Measurements from ENCODE around the gene NECAB3.
A peak's percentile ranks its signal among the peaks of the same experiment; 100 is the strongest.

Gene NECAB3
- long read RNA-seq, transcript NECAB3-202 (13 exons, 1,942 nt), result major isoform, 6 of 16 reads
- long read RNA-seq, partial matches to known transcripts, result 2 of 16 reads
- long read RNA-seq, other reads (novel, unspliced or antisense), result 7 of 16 reads

DNA sequence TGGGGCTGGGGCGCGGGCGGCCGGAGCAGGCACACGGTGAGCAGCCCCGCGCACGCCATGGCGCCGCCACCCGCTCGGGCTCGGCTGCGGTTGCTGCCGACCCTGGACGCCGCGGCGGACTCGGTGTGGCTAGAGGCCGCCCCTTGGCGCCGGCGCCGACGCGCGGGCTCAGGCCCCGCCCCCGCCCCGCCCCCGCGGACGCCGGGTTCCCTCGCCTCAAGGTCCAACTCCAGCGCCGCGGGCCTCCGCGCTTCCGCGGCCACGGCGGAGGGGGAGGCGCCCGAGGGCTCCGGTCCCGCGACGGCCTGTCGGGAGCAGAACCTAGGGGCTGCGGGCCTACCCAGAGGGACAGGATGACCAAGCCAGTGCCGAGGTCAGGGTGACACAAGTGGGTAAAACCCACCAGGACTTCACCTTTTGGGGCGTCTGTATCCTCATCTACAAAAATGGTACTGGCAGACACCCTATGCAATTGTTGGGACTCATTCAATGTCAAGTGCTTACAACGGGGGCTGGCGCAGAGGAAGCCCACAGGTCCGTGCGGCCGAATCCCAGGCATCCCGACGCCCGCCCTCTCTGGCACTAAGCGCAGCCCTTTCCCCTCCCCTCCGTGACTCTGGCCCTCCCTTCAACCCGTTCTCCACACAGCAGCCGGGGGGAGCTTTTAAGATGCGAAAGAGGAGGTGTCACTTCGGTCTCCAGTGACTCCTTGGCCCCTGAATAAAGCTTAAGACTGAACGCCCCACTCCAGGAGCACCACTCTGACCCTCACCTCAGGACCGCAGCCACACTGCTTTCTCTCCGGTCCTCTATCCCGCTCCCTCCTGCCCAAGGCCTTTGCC lies at the start of gene NECAB3:
Gene NECAB3 (minus strand): TSS at position 135 of the 842 bp plus-strand sequence. CDS start 76 bp downstream, at position 59.
- peak; percentile 54 to 57 for DNase-seq (ENCODE audit: low read depth in 1 of 2, low spot score in 1 of 2)
- TF ChIP-seq POLR2AphosphoS5 (IDR thresholded peaks at IDR 0.05; ENCODE audit: low read depth), result peak; percentile 17; the same call in 1 of the 2 replicates
- no peak for TF ChIP-seq REST (IDR thresholded peaks at IDR 0.05; ENCODE audit: insufficient replicate concordance, low read depth)
- TF ChIP-seq GABPA (IDR thresholded peaks at IDR 0.05; ENCODE audit: low read depth), result no peak
- TF ChIP-seq, protein P1, sequence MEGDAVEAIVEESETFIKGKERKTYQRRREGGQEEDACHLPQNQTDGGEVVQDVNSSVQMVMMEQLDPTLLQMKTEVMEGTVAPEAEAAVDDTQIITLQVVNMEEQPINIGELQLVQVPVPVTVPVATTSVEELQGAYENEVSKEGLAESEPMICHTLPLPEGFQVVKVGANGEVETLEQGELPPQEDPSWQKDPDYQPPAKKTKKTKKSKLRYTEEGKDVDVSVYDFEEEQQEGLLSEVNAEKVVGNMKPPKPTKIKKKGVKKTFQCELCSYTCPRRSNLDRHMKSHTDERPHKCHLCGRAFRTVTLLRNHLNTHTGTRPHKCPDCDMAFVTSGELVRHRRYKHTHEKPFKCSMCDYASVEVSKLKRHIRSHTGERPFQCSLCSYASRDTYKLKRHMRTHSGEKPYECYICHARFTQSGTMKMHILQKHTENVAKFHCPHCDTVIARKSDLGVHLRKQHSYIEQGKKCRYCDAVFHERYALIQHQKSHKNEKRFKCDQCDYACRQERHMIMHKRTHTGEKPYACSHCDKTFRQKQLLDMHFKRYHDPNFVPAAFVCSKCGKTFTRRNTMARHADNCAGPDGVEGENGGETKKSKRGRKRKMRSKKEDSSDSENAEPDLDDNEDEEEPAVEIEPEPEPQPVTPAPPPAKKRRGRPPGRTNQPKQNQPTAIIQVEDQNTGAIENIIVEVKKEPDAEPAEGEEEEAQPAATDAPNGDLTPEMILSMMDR (IDR thresholded peaks at IDR 0.05; ENCODE audit: insufficient read depth, low read length), result no peak
- TF ChIP-seq SPI1 (IDR thresholded peaks at IDR 0.05; ENCODE audit: borderline replicate concordance, low read depth), result no peak
- H3K27me3 ChIP-seq (ENCODE audit: insufficient read depth, poor library complexity, severe bottlenecking), result no peaks in the 10 kb centered on the region
- peak within 1 kb of the TSS; percentile 48 for H3K4me3 ChIP-seq (replicated peaks; ENCODE audit: insufficient read depth, low read length)
- peak within 1 kb of the TSS; percentile 37; the same call in 1 of the 2 replicates for H3K27ac ChIP-seq (replicated peaks)

GRCh38 chr20:33721391-33722140 lies 47.3 kb upstream of the NECAB3 start:
- no peak overlapping the region for H3K27ac ChIP-seq (replicated peaks)
- H3K27me3 ChIP-seq (ENCODE audit: insufficient read depth, poor library complexity, severe bottlenecking), result no peaks in the 10 kb centered on the region
- DNase-seq (ENCODE audit: low read depth in 1 of 2, low spot score in 1 of 2), result no peak
- no peak overlapping the region for H3K4me3 ChIP-seq (replicated peaks; ENCODE audit: insufficient read depth, low read length)
- no peak for TF ChIP-seq POLR2AphosphoS5 (IDR thresholded peaks at IDR 0.05; ENCODE audit: low read depth)
- TF ChIP-seq SPI1 (IDR thresholded peaks at IDR 0.05; ENCODE audit: borderline replicate concordance, low read depth), result no peak
- TF ChIP-seq, protein P1 (IDR thresholded peaks at IDR 0.05; ENCODE audit: insufficient read depth, low read length), result no peak
- TF ChIP-seq REST (IDR thresholded peaks at IDR 0.05; ENCODE audit: insufficient replicate concordance, low read depth), result no peak
- TF ChIP-seq GABPA (IDR thresholded peaks at IDR 0.05; ENCODE audit: low read depth), result no peak

DNA sequence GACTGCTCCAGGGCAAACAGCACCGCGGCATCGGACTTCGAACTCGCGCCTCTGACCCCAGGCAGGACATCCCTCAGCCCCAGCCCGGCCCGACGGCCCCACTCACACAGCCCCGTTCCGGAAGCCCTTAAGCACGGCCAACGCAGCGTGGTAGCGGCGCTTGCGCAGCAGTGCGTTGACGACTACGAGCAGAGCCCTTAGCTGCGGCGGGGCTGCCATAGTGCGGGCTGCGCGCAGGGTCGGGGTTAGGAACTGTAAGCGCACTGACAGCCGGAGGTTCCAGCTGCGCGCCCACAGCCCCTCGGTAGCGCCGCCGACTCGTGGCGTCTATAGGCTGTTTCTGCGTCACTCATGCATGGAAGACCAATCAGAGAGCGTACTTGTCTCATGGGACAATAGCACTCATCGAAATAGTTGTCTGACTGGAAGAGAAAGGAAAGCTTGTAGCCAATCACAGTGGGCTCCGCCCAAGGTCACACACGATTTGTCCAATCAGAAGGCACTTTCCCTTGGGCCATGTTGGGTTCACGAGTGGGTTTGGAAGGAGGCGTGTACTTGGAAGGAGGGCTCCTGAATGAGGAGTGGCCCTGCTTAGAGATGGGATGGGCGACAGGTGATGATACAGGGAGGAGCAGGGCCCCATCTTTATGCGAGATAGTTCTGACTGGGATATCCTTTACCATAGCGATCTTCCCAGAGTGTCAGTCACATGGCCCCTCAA lies 45.9 kb upstream of the NECAB3 start, which contains the start of gene PXMP4:
Gene PXMP4 (minus strand): TSS at position 322 of the 721 bp plus-strand sequence. CDS start 103 bp downstream, at position 219.
- peak; percentile 97 to 99 for DNase-seq (ENCODE audit: low read depth in 1 of 2, low spot score in 1 of 2)
- Histone ChIP-seq H3K27me3 (ENCODE audit: insufficient read depth, poor library complexity, severe bottlenecking) (no peaks in the 10 kb centered on the region), H3K4me3 (replicated peaks; ENCODE audit: insufficient read depth, low read length) (peak within 1 kb of the TSS; percentile 54), H3K27ac (replicated peaks) (peak within 1 kb of the TSS; percentile 72)
- no peak for TF ChIP-seq GABPA (IDR thresholded peaks at IDR 0.05; ENCODE audit: low read depth)
- TF ChIP-seq, protein P1 (IDR thresholded peaks at IDR 0.05; ENCODE audit: insufficient read depth, low read length), result no peak
- no peak for TF ChIP-seq SPI1 (IDR thresholded peaks at IDR 0.05; ENCODE audit: borderline replicate concordance, low read depth)
- peak; percentile 20; the same call in 1 of the 2 replicates for TF ChIP-seq POLR2AphosphoS5 (IDR thresholded peaks at IDR 0.05; ENCODE audit: low read depth)

All from HL-60 (cell line).